ENCODE measurements around the gene CRYM.
"Not testable (repeated sequence)": the region's sequence is repeated elsewhere in the genome, so short reads cannot be mapped to it uniquely, and the experiment has no call there.

The CRYM gene

GRCh38 chr16:21257284-21257683 lies 20.8 kb downstream of the CRYM start:
- no peak overlapping the region for H3K27ac ChIP-seq
- in situ Hi-C loops (cut with HindIII; ENCODE audit: low pct_ligation_motif_present, low sequenced_read_pairs) = no loop called here

GRCh38 chr16:21256636-21257035 lies 21.5 kb downstream of the CRYM start:
- H3K36me3 ChIP-seq (replicated peaks) = no peaks in the 10 kb centered on the region
- in situ Hi-C loops (cut with HindIII; ENCODE audit: low pct_ligation_motif_present, low sequenced_read_pairs) = no loop called here
- no peak for DNase-seq
- no peaks in the 10 kb centered on the region for H3K27me3 ChIP-seq (replicated peaks)
- no peak overlapping the region for H3K4me3 ChIP-seq (ENCODE audit: low read depth, low read length)
- H3K27ac ChIP-seq = no peak overlapping the region
- TF ChIP-seq CTCF (IDR thresholded peaks at IDR 0.05; ENCODE audit: low read depth, low read length, missing control alignments) = no peak

More at GRCh38 chr16:21257284-21257683, 20.8 kb downstream of the CRYM start:
- no peak for DNase-seq
- TF ChIP-seq CTCF (IDR thresholded peaks at IDR 0.05; ENCODE audit: low read depth, low read length, missing control alignments) = no peak
- H3K27me3 ChIP-seq (replicated peaks) = no peaks in the 10 kb centered on the region
- no peaks in the 10 kb centered on the region for H3K36me3 ChIP-seq (replicated peaks)
- H3K4me3 ChIP-seq (ENCODE audit: low read depth, low read length) = no peak overlapping the region

- DNase-seq = no peak
- Histone ChIP-seq H3K27me3 (replicated peaks) (no peaks in the 10 kb centered on the region), H3K27ac (no peak overlapping the region), H3K4me3 (ENCODE audit: low read depth, low read length) (no peak overlapping the region), H3K36me3 (replicated peaks) (no peaks in the 10 kb centered on the region)
- in situ Hi-C loops (cut with HindIII; ENCODE audit: low pct_ligation_motif_present, low sequenced_read_pairs) = no loop called here
- no peak for TF ChIP-seq CTCF (IDR thresholded peaks at IDR 0.05; ENCODE audit: low read depth, low read length, missing control alignments)
Observed at GRCh38 chr16:21253470-21253869, 24.6 kb downstream of the CRYM start.

- Histone ChIP-seq H3K36me3 (replicated peaks) (no peaks in the 10 kb centered on the region), H3K27me3 (replicated peaks) (no peaks in the 10 kb centered on the region), H3K4me3 (ENCODE audit: low read depth, low read length) (no peak overlapping the region), H3K27ac (no peak overlapping the region)
- no peak for TF ChIP-seq CTCF (IDR thresholded peaks at IDR 0.05; ENCODE audit: low read depth, low read length, missing control alignments)
- DNase-seq = no peak
- in situ Hi-C loops (cut with HindIII; ENCODE audit: low pct_ligation_motif_present, low sequenced_read_pairs) = no loop called here
Observed at GRCh38 chr16:21250072-21250923, 27.8 kb downstream of the CRYM start.

GRCh38 chr16:21248179-21248578 lies 29.9 kb downstream of the CRYM start:
- H3K36me3 ChIP-seq (replicated peaks); H3K4me3 ChIP-seq (ENCODE audit: low read depth, low read length); in situ Hi-C loops (cut with HindIII; ENCODE audit: low pct_ligation_motif_present, low sequenced_read_pairs); H3K27me3 ChIP-seq (replicated peaks); DNase-seq; H3K27ac ChIP-seq: not testable (repeated sequence)

- in situ Hi-C loops (cut with HindIII; ENCODE audit: low pct_ligation_motif_present, low sequenced_read_pairs) = no loop called here
- H3K36me3 ChIP-seq (replicated peaks) = no peaks in the 10 kb centered on the region
- H3K27me3 ChIP-seq (replicated peaks) = peaks cover 2% of the 10 kb centered on the region
- TF ChIP-seq CTCF (IDR thresholded peaks at IDR 0.05; ENCODE audit: low read depth, low read length, missing control alignments) = no peak
- DNase-seq = no peak
- H3K4me3 ChIP-seq (ENCODE audit: low read depth, low read length) = no peak overlapping the region
- H3K27ac ChIP-seq = no peak overlapping the region
Observed at GRCh38 chr16:21244518-21245215, 33.4 kb downstream of the CRYM start.
